GM23248 (cell line): ENCODE measurements around the gene GDI1.

ENCODE experiments used
- EZH2 ChIP-seq: fragments of 200-600 bp; sonication (generic); IDR thresholded peaks from 2 replicates; pipeline ENCODE4 v1.6.1; 2018; ENCODE audit warnings: antibody characterized with exemption, mild to moderate bottlenecking; ENCODE audit not compliant: insufficient read depth, poor library complexity, severe bottlenecking
- EZH2phosphoT487 ChIP-seq: fragments of 200-600 bp; sonication (generic); IDR thresholded peaks from 2 replicates; pipeline ENCODE4 v1.6.1; 2018; ENCODE audit warnings: antibody characterized with exemption, moderate library complexity, mild to moderate bottlenecking, low read depth; ENCODE audit not compliant: insufficient read depth

- TF ChIP-seq EZH2 (no peak), EZH2phosphoT487 (no peak)
Measured at GRCh38 chrX:154470914-154471568, 34.1 kb downstream of the GDI1 start.
